Esophagus squamous epithelium (tissue), 5 donors: ENCODE measurements around the gene CX3CL1. TPM values are rescaled to one million over a fixed set of nuclear protein-coding genes. Genes with fewer than 3 reads are reported as not detected.

Source experiments
- DNase-seq: peaks from one replicate; lab custom pipeline; 2025; lab: John Stamatoyannopoulos, UW
- H3K27ac ChIP-seq, 4 donors: fragments of 200-600 bp; sonication (generic); one replicate each; pipeline ENCODE4 v1.5.1; 2016 to 2019; ENCODE audit warnings: mild to moderate bottlenecking in 1 of 4
- H3K27me3 ChIP-seq, 4 donors: fragments of 200-600 bp; sonication (generic); 1 replicate in 3 of 4; 2 replicates in 1 of 4; pipeline versions ENCODE4 v1.5.1 to v1.6.0; 2017 to 2021; ENCODE audit warnings: antibody characterized with exemption in 1 of 4
- H3K36me3 ChIP-seq, 3 donors: fragments of 200-600 bp; sonication (generic); one replicate each; pipeline ENCODE4 v1.5.1; 2016 to 2019
- H3K4me1 ChIP-seq, 3 donors: fragments of 200-600 bp; sonication (generic); one replicate each; pipeline ENCODE4 v1.5.1; 2017 to 2019
- H3K4me3 ChIP-seq, 4 donors: fragments of 200-600 bp; sonication (generic); 1 replicate in 3 of 4; 2 replicates in 1 of 4; pipeline ENCODE4 v1.5.1; 2016 to 2019; ENCODE audit warnings: mild to moderate bottlenecking in 2 of 4, moderate library complexity in 1 of 4
- H3K9me3 ChIP-seq, 3 donors: fragments of 200-600 bp; sonication (generic); one replicate each; pipeline ENCODE4 v1.5.1; 2016 to 2019
- CTCF ChIP-seq, 6 experiments: fragments of 450-650 bp in 4 of 6; fragments of 200-600 bp in 2 of 6; sonication (generic) in 2 of 6; IDR thresholded peaks; one replicate each; pipeline ENCODE4 v1.5.1; 2016 to 2019; ENCODE audit warnings: antibody characterized with exemption in 6 of 6, mild to moderate bottlenecking in 4 of 6, moderate library complexity in 4 of 6
- POLR2A ChIP-seq, 4 donors: fragments of 450-650 bp; IDR thresholded peaks; one replicate each; pipeline ENCODE4 v1.6.1; 2017; ENCODE audit warnings: antibody characterized with exemption in 4 of 4, mild to moderate bottlenecking in 4 of 4, moderate library complexity in 3 of 4
- WGBS, 2 donors: methylation state at CpG; one replicate each; pipeline ENCODE4 v1.1.5; 2018; 5-methylcytosine and 5-hydroxymethylcytosine counted together
- intact Hi-C: fragments of 100-400 bp; cut with DNase I; formaldehyde crosslinking; loops from one replicate; pipeline ENCODE4 v1.15.0; 2022
- total RNA-seq, 4 donors: library from RNA; depleted of rRNA; stranded (reverse); fragments of >200 nt; gene quantifications; one replicate each; pipeline ENCODE4 v1.1.0, GENCODE V29; 2016
- donor health status: DM: yes; HTN: yes; CAD: no.

Gene CX3CL1
- 10 to 100 TPM in 1 of 4 donors, 1 to 10 TPM in 3; 3.3 to 14.8 (median 7.4) TPM for total RNA-seq

GRCh38 chr16:57372372-57373116 lies at the start of gene CX3CL1:
TSS of gene CX3CL1 (plus strand) at chr16:57372490. CDS start at chr16:57372569, 79 bp downstream.
- Histone ChIP-seq H3K27ac (peak within 1 kb of the TSS; percentile 83 to 91 (median 88)), H3K4me1 (peaks cover 18 to 71% (median 41%) of the 10 kb centered on the region in 3 donors), H3K9me3 (no peaks in the 10 kb centered on the region), H3K27me3 (no peaks in the 10 kb centered on the region), H3K36me3 (no peaks in the 10 kb centered on the region), H3K4me3 (peak within 1 kb of the TSS; percentile 35 to 66 (median 58))
- intact Hi-C loops: no loop called here
- TF ChIP-seq CTCF (IDR thresholded peaks at IDR 0.05) (peak in 1 of 6 experiments; percentile 18), POLR2A (IDR thresholded peaks at IDR 0.05) (peak in 2 of 4 donors; percentile 28 to 85)
- 19 to 30% methylated on average over 7 to 14 of the region's 23 CpGs for WGBS, 2 donors
- no peak for DNase-seq

GRCh38 chr16:57324749-57325148 lies 47.5 kb upstream of the CX3CL1 start:
- intact Hi-C loops: no loop called here
- H3K9me3 ChIP-seq: no peaks in the 10 kb centered on the region
- H3K27ac ChIP-seq: no peak overlapping the region
- no peak for DNase-seq
- H3K4me1 ChIP-seq: no peaks in the 10 kb centered on the region
- TF ChIP-seq POLR2A (IDR thresholded peaks at IDR 0.05) (no peak), CTCF (IDR thresholded peaks at IDR 0.05) (no peak)
- H3K36me3 ChIP-seq: no peaks in the 10 kb centered on the region
- H3K4me3 ChIP-seq: no peak overlapping the region
- no peaks in the 10 kb centered on the region for H3K27me3 ChIP-seq
- WGBS, 2 donors: 58 to 63% methylated on average over 2 of the region's 2 CpGs

GRCh38 chr16:57325458-57325857 lies 46.8 kb upstream of the CX3CL1 start:
- TF ChIP-seq CTCF (IDR thresholded peaks at IDR 0.05) (no peak), POLR2A (IDR thresholded peaks at IDR 0.05) (no peak)

GRCh38 chr16:57329718-57330327 lies 42.5 kb upstream of the CX3CL1 start:
- TF ChIP-seq POLR2A (IDR thresholded peaks at IDR 0.05) (no peak), CTCF (IDR thresholded peaks at IDR 0.05) (no peak)
- Histone ChIP-seq H3K27me3 (no peaks in the 10 kb centered on the region), H3K9me3 (peaks cover 0 to 4% (median 0%) of the 10 kb centered on the region in 3 donors), H3K4me3 (no peak overlapping the region), H3K4me1 (no peaks in the 10 kb centered on the region), H3K27ac (no peak overlapping the region), H3K36me3 (no peaks in the 10 kb centered on the region)
- intact Hi-C loops: no loop called here
- WGBS, 2 donors: 72 to 79% methylated on average over 8 of the region's 8 CpGs
- no peak for DNase-seq

More at GRCh38 chr16:57325458-57325857, 46.8 kb upstream of the CX3CL1 start:
- H3K4me1 ChIP-seq: no peaks in the 10 kb centered on the region
- H3K36me3 ChIP-seq: no peaks in the 10 kb centered on the region
- H3K4me3 ChIP-seq: no peak overlapping the region
- H3K9me3 ChIP-seq: no peaks in the 10 kb centered on the region
- H3K27me3 ChIP-seq: no peaks in the 10 kb centered on the region
- no peak overlapping the region for H3K27ac ChIP-seq
- intact Hi-C loops: no loop called here
- WGBS, 2 donors: 69 to 75% methylated on average over 1 of the region's 1 CpG
- no peak for DNase-seq

- peaks cover 0 to 4% (median 0%) of the 10 kb centered on the region in 3 donors for H3K9me3 ChIP-seq
- WGBS, 2 donors: 80 to 92% methylated on average over 3 of the region's 3 CpGs
- DNase-seq: no peak
- no peak for TF ChIP-seq CTCF (IDR thresholded peaks at IDR 0.05)
- TF ChIP-seq POLR2A (IDR thresholded peaks at IDR 0.05): no peak
- H3K36me3 ChIP-seq: no peaks in the 10 kb centered on the region
- intact Hi-C loops: no loop called here
- no peaks in the 10 kb centered on the region for H3K27me3 ChIP-seq
- H3K4me1 ChIP-seq: no peaks in the 10 kb centered on the region
- no peak overlapping the region for H3K4me3 ChIP-seq
- no peak overlapping the region for H3K27ac ChIP-seq
Measured at GRCh38 chr16:57331355-57331754, 40.9 kb upstream of the CX3CL1 start.
